Cardiac muscle cell (in vitro differentiated cells and primary cell): Measurements from ENCODE around the gene ZNF599. TPM values are rescaled to one million over a fixed set of nuclear protein-coding genes. Genes with fewer than 3 reads are reported as not detected.

ENCODE experiments used
- DNase-seq, 2 donors: peaks; one replicate each; pipeline versions ENCODE4 v3.0.0 to v3.0.0-alpha.2; 2010 to 2017; ENCODE audit warnings: low read depth in 1 of 2, low spot score in 1 of 2
- H3K27ac ChIP-seq: fragments of 200-600 bp; sonication (generic); 2 replicates; pipeline ENCODE4 v1.5.1; 2016
- H3K27me3 ChIP-seq: fragments of 200-600 bp; sonication (generic); 2 replicates; pipeline ENCODE4 v1.6.0; 2016; ENCODE audit warnings: control low read depth
- H3K36me3 ChIP-seq: fragments of 200-600 bp; sonication (generic); 2 replicates; pipeline ENCODE4 v1.5.1; 2016; ENCODE audit warnings: control low read depth
- H3K4me1 ChIP-seq: fragments of 200-600 bp; sonication (generic); 2 replicates; pipeline ENCODE4 v1.8.1; 2017; ENCODE audit warnings: low read depth, mild to moderate bottlenecking, mixed run types
- H3K4me3 ChIP-seq: fragments of 200-600 bp; sonication (generic); 2 replicates; pipeline ENCODE4 v1.5.1; 2016; ENCODE audit warnings: mild to moderate bottlenecking
- H3K9me3 ChIP-seq: fragments of 200-600 bp; sonication (generic); 2 replicates; pipeline ENCODE4 v1.5.1; 2017; ENCODE audit warnings: low read depth, mild to moderate bottlenecking, control low read depth
- polyA plus RNA-seq: library from polyadenylated mRNA; unstranded; fragments of >200 nt; fragmentation: Nextera tagmentation; extraction: Ambion mirVana; gene quantifications from 2 replicates; pipeline ENCODE4 v1.2.1, GENCODE V29; 2016
- total RNA-seq: library from RNA; depleted of rRNA; stranded (reverse); fragments of >200 nt; gene quantifications from 2 replicates; pipeline ENCODE4 v1.2.3, GENCODE V29; 2016
- TF ChIP-seq, protein P1 (sequence below): IDR thresholded peaks from 2 replicates; pipeline ENCODE4 v1.5.1; 2012; ENCODE audit warnings: low read depth, mild to moderate bottlenecking, low read length

The ZNF599 gene
- total and polyA plus RNA-seq, 2 experiments from 2014 or later, result 11.6 to 18.4 TPM

DNA sequence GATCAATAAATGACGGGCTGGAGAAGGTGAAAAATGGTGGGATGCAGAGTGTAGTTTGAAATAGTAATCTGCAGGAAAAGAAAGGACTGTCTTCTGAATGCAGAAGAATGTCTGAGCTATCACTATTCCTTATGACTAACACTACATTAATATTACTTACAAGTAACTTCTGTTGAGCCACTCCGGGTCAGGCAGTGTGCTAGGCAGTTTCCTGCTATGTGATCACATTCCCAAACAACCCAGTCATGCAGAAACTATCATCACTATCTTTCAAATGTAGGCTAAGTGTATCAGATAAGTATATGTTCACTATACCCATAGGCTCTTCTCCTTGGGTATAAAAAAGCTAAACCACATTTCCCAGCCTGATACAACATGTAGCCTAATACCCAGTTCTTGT, 6.6 kb downstream of the ZNF599 start:
- Histone ChIP-seq H3K4me1 (no peaks in the 10 kb centered on the region), H3K36me3 (peaks cover 36% of the 10 kb centered on the region), H3K9me3 (no peaks in the 10 kb centered on the region), H3K4me3 (no peak overlapping the region), H3K27ac (no peak overlapping the region), H3K27me3 (no peaks in the 10 kb centered on the region)
- TF ChIP-seq, protein P1, sequence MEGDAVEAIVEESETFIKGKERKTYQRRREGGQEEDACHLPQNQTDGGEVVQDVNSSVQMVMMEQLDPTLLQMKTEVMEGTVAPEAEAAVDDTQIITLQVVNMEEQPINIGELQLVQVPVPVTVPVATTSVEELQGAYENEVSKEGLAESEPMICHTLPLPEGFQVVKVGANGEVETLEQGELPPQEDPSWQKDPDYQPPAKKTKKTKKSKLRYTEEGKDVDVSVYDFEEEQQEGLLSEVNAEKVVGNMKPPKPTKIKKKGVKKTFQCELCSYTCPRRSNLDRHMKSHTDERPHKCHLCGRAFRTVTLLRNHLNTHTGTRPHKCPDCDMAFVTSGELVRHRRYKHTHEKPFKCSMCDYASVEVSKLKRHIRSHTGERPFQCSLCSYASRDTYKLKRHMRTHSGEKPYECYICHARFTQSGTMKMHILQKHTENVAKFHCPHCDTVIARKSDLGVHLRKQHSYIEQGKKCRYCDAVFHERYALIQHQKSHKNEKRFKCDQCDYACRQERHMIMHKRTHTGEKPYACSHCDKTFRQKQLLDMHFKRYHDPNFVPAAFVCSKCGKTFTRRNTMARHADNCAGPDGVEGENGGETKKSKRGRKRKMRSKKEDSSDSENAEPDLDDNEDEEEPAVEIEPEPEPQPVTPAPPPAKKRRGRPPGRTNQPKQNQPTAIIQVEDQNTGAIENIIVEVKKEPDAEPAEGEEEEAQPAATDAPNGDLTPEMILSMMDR, result no peak
- no peak for DNase-seq

DNA sequence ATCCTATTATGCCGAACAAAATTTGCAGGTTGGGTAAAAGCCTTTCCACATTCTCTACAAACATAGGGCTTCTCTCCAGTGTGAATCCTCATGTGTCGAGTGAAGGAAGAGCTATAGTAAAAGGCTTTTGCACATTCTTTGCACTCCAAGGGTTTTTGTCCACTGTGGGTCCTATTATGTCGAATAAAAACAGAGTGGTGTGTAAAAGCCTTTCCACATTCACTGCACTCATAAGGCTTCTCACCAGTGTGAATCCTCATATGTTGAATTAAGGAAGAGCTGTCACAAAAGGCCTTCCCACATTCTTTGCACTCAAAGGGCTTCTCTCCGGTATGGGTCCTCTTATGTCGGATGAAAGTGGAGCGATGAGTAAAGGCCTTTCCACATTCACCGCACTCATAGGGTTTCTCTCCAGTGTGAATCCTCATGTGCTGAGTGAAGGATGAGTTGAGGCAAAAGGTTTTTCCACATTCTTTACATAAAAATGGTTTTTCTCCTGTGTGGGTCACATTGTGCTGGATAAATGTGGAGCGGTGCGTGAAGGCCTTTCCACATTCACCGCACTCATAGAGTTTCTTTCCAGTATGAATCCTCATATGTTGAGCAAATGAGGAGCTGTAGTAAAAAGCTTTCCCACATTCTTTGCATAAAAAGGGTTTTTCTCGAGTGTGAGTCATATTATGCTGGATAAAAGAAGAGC, 13.6 kb downstream of the ZNF599 start:
- H3K36me3 ChIP-seq, result peaks cover 2% of the 10 kb centered on the region
- H3K27me3 ChIP-seq, result no peaks in the 10 kb centered on the region
- TF ChIP-seq, protein P1, result no peak
- no peaks in the 10 kb centered on the region for H3K9me3 ChIP-seq
- no peak for DNase-seq
- H3K4me1 ChIP-seq, result no peaks in the 10 kb centered on the region
- H3K4me3 ChIP-seq, result no peak overlapping the region
- H3K27ac ChIP-seq, result no peak overlapping the region

DNA sequence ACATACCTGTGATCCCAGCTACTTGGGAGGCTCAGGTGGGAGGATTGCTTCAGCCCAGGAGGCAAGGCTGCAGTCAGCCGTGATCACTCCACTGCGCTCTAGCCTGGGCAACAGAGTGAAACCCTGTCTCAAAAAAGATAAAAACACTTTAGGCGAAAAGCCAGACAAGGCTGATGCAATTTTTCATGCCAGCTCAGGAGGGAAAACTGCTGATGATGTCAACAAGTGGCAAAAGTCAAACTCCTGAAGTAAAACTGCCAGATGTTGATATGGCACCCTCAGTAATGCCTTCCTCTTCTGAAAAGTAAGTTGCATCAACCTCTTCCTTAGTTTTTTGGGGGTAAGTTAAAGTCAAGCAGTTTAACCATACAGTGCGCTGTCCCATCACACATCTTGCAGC, 15.6 kb downstream of the ZNF599 start:
- no peak for DNase-seq
- TF ChIP-seq, protein P1, result no peak
- Histone ChIP-seq H3K36me3 (no peaks in the 10 kb centered on the region), H3K27me3 (no peaks in the 10 kb centered on the region), H3K4me1 (no peaks in the 10 kb centered on the region), H3K9me3 (peaks cover 6% of the 10 kb centered on the region), H3K4me3 (no peak overlapping the region), H3K27ac (no peak overlapping the region)

DNA sequence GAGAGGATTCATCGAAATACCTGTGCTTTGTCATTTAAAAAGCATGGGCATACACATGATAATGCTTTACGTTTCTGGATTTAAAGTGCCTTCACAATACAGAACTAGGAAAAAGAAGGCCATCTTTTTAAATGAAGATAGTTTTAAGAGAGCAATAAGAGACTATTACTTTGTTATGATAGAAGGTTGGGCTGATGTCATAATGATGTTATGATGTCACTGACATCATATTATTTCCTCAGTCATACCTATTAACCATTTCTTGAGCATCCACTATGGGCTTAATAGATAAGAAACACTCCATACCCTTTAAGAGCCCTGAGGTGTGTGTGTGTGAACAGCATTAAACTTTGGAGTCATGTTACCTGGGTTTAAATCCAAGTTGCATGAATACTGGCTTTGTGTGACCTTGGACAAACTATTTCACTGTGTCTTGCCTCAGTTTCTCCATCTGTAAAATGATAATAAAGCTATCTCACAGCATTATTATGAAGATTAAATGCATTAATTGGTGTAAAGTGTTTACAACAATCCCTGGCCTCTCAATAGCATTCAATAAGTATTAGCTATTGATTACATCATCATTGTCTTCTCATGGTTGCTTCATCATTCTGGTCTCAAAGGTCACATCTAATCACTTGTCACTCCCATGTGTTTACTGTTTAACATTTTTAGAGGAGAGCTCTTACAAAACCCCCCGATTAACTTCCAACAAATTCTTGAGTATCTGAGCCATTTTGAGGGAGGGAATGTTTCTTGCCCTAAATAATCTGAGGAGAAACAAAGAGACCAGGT, 27.9 kb downstream of the ZNF599 start:
- peaks cover 9% of the 10 kb centered on the region for H3K36me3 ChIP-seq
- H3K9me3 ChIP-seq, result no peaks in the 10 kb centered on the region
- DNase-seq, result no peak
- TF ChIP-seq, protein P1, result no peak
- H3K4me1 ChIP-seq, result no peaks in the 10 kb centered on the region
- H3K27me3 ChIP-seq, result no peaks in the 10 kb centered on the region
- H3K4me3 ChIP-seq, result no peak overlapping the region
- no peak overlapping the region for H3K27ac ChIP-seq

DNA sequence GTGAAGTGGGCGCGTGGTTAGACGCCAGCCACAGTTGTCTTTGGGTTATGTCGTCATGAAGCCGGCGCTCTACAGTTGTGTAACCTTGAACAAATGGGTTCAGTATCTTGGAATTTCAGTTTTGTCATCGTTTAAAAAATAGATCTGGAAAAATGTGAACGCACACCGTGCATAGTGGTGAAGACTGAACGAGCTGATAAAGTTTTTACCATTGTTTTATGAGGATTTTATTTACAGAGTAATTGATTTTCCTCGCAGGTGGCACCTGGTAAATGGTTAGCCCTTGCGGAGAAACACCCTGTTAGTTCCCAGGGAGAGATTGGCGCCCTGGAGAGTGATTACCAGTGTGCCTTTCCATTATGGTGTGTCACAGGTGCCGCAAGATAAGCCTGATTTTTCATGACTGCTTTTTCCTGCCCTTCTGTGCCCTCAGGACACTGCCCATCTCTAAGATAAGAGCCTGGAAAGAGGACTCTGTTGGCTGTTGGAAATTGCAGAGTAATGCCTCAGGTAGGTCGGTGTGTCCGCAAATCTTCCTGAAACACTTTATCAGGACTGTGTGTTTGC, 38.4 kb downstream of the ZNF599 start:
- Histone ChIP-seq H3K9me3 (no peaks in the 10 kb centered on the region), H3K36me3 (peaks cover 7% of the 10 kb centered on the region), H3K27me3 (no peaks in the 10 kb centered on the region), H3K4me3 (peak overlapping the region; percentile 78), H3K27ac (peak overlapping the region; percentile 100), H3K4me1 (peaks cover 10% of the 10 kb centered on the region)
- peak in 1 of 2 donors; percentile 94 for DNase-seq
- TF ChIP-seq, protein P1, result no peak
